Osteoblast (primary cell): Measurements from ENCODE around the gene CAMTA1. TPM values are rescaled to one million over a fixed set of nuclear protein-coding genes. Genes with fewer than 3 reads are reported as not detected.

Experiments
- DNase-seq: peaks from one replicate; pipeline ENCODE4 v3.0.0; 2011; ENCODE audit warnings: low spot score, mixed read lengths; ENCODE audit not compliant: insufficient read length; ENCODE audit errors: missing footprints
- H2AFZ ChIP-seq: 2 replicates; pipeline ENCODE4 v1.6.0; 2011; ENCODE audit warnings: mild to moderate bottlenecking, low read length
- H3K27ac ChIP-seq: 2 replicates; pipeline ENCODE4 v1.5.1; 2011; ENCODE audit warnings: mild to moderate bottlenecking, low read depth, low read length, moderate library complexity
- H3K27me3 ChIP-seq: 2 replicates; pipeline ENCODE4 v1.6.0; 2012; ENCODE audit warnings: mild to moderate bottlenecking, control low read depth, inconsistent platforms, low read length, moderate library complexity; ENCODE audit not compliant: insufficient read depth
- H3K36me3 ChIP-seq: 2 replicates; pipeline ENCODE4 v1.5.1; 2011; ENCODE audit warnings: mild to moderate bottlenecking, low read length, control low read depth, moderate library complexity; ENCODE audit not compliant: insufficient read depth
- H3K4me1 ChIP-seq: 2 replicates; pipeline ENCODE4 v1.5.1; 2011; ENCODE audit warnings: mild to moderate bottlenecking, low read length, control low read depth, moderate library complexity; ENCODE audit not compliant: insufficient read depth
- H3K4me2 ChIP-seq: 2 replicates; pipeline ENCODE4 v1.6.0; 2011; ENCODE audit warnings: mild to moderate bottlenecking, low read length; ENCODE audit not compliant: insufficient read depth
- H3K4me3 ChIP-seq: fragments of 200-600 bp; sonication (generic); 3 replicates; pipeline ENCODE4 v1.5.1; 2012; ENCODE audit warnings: mild to moderate bottlenecking, low read length, inconsistent platforms; ENCODE audit not compliant: insufficient read depth
- H3K79me2 ChIP-seq: 2 replicates; pipeline ENCODE4 v1.6.0; 2012; ENCODE audit warnings: mild to moderate bottlenecking, low read length, control low read depth, inconsistent platforms; ENCODE audit not compliant: insufficient read depth
- H3K9me3 ChIP-seq: 2 replicates; pipeline ENCODE4 v1.5.1; 2011; ENCODE audit warnings: low read depth, low read length, control low read depth
- H4K20me1 ChIP-seq: 2 replicates; pipeline ENCODE4 v1.6.0; 2012; ENCODE audit warnings: mild to moderate bottlenecking, low read length, control low read depth; ENCODE audit not compliant: insufficient read depth
- CTCF ChIP-seq: IDR thresholded peaks from 2 replicates; pipeline ENCODE4 v1.5.1; 2011; ENCODE audit warnings: mild to moderate bottlenecking, low read depth, low read length, moderate library complexity; ENCODE audit errors: extremely low read depth
- total RNA-seq: library from RNA; depleted of rRNA; stranded (reverse); fragments of >200 nt; gene quantifications from 2 replicates; pipeline ENCODE4 v1.2.3, GENCODE V29; 2012

Gene CAMTA1
- total RNA-seq, 1 donor, result 47.4 TPM

- Histone ChIP-seq H3K9me3 (no peaks in the 10 kb centered on the region), H2AFZ (no peak overlapping the region), H3K36me3 (no peaks in the 10 kb centered on the region), H3K79me2 (no peaks in the 10 kb centered on the region), H3K27me3 (no peaks in the 10 kb centered on the region), H3K4me3 (no peak overlapping the region), H4K20me1 (no peaks in the 10 kb centered on the region), H3K4me1 (peaks cover 28% of the 10 kb centered on the region), H3K4me2 (no peak overlapping the region), H3K27ac (no peak overlapping the region)
- peak; percentile 9 for DNase-seq
- no peak for TF ChIP-seq CTCF
These were observed 767.9 kb downstream of the CAMTA1 start for GRCh38 chr1:7553042-7553690.

GRCh38 chr1:7554385-7555235 is 769.4 kb downstream of the CAMTA1 start:
- H3K79me2 ChIP-seq, result no peaks in the 10 kb centered on the region
- no peaks in the 10 kb centered on the region for H3K36me3 ChIP-seq
- peaks cover 25% of the 10 kb centered on the region for H3K4me1 ChIP-seq
- H3K9me3 ChIP-seq, result no peaks in the 10 kb centered on the region
- H3K4me2 ChIP-seq, result no peak overlapping the region
- H3K27me3 ChIP-seq, result no peaks in the 10 kb centered on the region
- no peak overlapping the region for H3K27ac ChIP-seq
- H3K4me3 ChIP-seq, result no peak overlapping the region
- H4K20me1 ChIP-seq, result no peaks in the 10 kb centered on the region
- no peak overlapping the region for H2AFZ ChIP-seq
- no peak for TF ChIP-seq CTCF
- DNase-seq, result peak; percentile 4

GRCh38 chr1:7555391-7556185 is 770.3 kb downstream of the CAMTA1 start:
- Histone ChIP-seq H3K9me3 (no peaks in the 10 kb centered on the region), H3K79me2 (no peaks in the 10 kb centered on the region), H3K4me3 (no peak overlapping the region), H2AFZ (no peak overlapping the region), H3K4me2 (no peak overlapping the region), H3K27me3 (no peaks in the 10 kb centered on the region), H4K20me1 (no peaks in the 10 kb centered on the region), H3K27ac (no peak overlapping the region), H3K4me1 (peaks cover 16% of the 10 kb centered on the region), H3K36me3 (no peaks in the 10 kb centered on the region)
- no peak for TF ChIP-seq CTCF
- DNase-seq, result peak; percentile 47
